ENCODE measurements around the gene CCDC197.
A peak's percentile ranks its signal among the peaks of the same experiment; 100 is the strongest.

Gene CCDC197

DNA sequence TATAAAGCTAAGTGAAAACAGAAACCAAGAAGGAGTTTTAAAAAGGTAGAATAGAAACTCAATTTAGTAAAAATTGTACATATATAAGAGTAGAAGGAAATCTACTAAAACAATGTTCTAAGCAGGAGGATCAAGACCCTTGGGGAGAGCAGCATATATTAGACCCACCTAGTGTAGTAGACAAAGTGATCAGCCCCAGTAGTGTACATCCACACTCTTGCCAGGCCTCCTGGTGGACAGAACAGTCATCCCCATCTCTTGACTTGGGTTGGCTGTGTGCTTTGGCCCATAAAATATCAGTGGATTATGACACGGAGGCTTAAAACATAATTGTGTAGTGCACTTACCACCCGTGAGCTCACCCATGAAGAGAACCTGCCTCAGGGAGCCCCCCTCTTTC is 18.1 kb downstream of the CCDC197 start:
- no peak for DNase-seq
- intact Hi-C loops (cut with DNase I) = no loop called here

GRCh38 chr14:94016446-94016976 is 19.4 kb downstream of the CCDC197 start:
- no peak for DNase-seq
- intact Hi-C loops (cut with DNase I) = no loop called here

- intact Hi-C loops (cut with DNase I) = no loop called here
- no peak for DNase-seq
These were observed 21.2 kb downstream of the CCDC197 start for GRCh38 chr14:94018308-94018707.

DNA sequence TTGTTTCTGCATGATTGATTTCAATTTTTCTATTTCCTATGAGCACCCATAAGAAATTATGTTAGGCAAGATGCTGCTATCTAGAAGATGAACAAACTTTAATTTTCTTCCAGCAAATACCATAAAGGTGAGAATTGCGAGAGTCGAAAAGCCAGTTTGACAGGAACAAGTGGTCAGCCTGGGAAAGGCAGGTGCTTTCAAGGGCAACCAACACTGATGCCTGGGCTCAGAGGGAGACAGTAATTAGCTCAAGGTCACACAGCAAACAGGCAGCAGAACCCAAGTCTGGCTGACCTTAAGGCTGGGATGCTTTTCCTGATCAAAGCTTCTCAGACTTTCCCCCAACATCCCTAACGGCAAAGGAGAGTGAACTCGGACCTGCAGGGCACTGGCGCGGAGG is 22.2 kb downstream of the CCDC197 start:
- DNase-seq = no peak
- intact Hi-C loops (cut with DNase I) = no loop called here

GRCh38 chr14:94020267-94020666 is 23.2 kb downstream of the CCDC197 start:
- no peak for DNase-seq
- intact Hi-C loops (cut with DNase I) = no loop called here

- intact Hi-C loops (cut with DNase I) = no loop called here
- DNase-seq = no peak
These were observed 23.9 kb downstream of the CCDC197 start for GRCh38 chr14:94021001-94021400.

DNA sequence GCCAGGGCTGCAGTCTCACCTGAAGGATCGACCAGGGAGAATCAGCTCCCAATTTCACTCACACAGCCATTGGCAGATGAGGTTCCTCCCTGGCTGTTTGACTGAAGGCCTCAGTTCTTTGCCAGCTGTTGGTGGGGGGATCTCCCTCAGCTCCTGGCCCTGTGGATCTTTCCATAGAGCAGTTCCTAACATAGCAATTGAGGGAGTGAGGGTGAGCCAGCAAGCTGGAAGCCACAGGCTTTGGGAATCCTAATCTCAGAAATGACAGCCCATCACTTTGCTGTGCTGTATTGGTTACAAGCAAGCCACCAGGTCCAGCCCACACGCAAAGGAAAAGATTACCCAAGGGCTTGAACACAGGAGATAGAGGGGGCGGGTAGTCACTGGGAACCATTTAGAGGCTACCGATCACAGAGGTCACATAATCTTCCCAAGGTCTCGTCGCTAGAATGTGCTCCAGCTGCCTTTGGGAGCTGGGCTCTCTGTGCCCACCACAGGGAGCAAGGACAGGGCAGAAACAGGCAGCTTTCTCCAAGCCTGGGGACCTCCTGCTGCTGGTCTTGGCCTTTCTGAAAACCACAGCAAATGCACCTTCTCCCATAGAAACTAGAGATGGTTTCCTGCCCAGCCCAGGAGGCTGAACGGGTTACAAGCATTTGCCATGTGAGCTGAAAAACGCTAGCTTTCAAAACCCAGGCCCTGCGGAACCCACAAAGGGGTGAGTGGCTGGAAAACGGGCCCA is 24.5 kb downstream of the CCDC197 start:
- DNase-seq = no peak
- intact Hi-C loops (cut with DNase I) = no loop called here

GRCh38 chr14:94022532-94023411 is 25.7 kb downstream of the CCDC197 start:
- intact Hi-C loops (cut with DNase I) = no loop called here

DNA sequence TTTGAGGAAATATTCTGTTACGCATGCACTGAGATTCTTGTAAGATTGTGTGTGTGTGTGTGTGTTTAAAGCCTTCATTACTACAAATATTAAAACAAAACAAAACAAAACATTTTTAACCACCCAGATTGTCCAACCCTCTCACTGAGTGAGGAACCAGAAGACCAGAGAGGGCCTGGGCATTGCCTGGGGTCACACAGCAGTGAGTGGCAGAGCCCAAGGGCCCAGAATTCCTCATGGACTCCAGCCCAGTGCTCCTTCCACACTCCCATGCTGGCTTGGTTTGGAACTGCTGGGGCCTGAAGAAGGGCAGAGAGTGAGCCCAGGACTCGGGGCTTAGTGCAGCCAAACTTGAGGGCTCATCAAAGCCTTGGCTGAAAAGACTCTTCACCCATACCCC is 27.4 kb downstream of the CCDC197 start:
- intact Hi-C loops (cut with DNase I) = no loop called here
- no peak for DNase-seq

More at GRCh38 chr14:94022532-94023411, 25.7 kb downstream of the CCDC197 start:
- no peak for DNase-seq

GRCh38 chr14:94025720-94026119 is 28.6 kb downstream of the CCDC197 start:
- intact Hi-C loops (cut with DNase I) = no loop called here
- no peak for DNase-seq

- DNase-seq = peak; percentile 95 to 99 (median 98)
- intact Hi-C loops (cut with DNase I) = no loop called here
These were observed 29.2 kb downstream of the CCDC197 start, which contains the start of gene OTUB2 for GRCh38 chr14:94026173-94026888. Gene OTUB2, plus strand, starts transcription at chr14:94026340. Its CDS starts 198 bp downstream, at chr14:94026538.

DNA sequence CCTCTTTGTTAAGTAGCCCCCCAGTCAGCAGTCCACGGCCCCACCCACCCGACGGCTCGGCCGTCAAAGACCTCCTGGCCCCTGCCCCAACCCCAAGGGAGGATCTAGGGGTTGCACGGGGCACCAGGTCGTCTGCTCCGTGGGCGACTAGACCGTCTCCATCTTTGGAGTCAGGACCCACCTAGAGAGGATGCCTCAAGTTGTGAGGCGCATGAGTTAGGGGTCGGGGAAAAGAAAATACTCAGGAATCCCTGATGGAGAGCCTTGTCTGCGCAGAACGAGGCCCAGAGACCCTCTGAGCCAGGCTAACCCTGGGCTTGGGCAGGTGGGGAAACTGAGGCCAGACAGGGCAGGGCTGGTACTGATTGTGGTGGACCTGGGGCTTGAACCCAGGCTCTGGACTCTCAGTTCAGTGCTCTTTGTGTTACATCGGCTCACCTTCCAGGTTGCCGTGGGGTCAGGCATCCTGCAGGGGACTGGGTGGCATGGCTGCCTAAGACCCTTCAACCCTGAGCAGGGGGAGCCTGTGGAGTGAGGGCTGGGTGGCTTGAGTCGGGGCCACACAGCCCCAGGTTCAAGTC is 29.9 kb downstream of the CCDC197 start:
- no peak for DNase-seq
- intact Hi-C loops (cut with DNase I) = no loop called here

DNA sequence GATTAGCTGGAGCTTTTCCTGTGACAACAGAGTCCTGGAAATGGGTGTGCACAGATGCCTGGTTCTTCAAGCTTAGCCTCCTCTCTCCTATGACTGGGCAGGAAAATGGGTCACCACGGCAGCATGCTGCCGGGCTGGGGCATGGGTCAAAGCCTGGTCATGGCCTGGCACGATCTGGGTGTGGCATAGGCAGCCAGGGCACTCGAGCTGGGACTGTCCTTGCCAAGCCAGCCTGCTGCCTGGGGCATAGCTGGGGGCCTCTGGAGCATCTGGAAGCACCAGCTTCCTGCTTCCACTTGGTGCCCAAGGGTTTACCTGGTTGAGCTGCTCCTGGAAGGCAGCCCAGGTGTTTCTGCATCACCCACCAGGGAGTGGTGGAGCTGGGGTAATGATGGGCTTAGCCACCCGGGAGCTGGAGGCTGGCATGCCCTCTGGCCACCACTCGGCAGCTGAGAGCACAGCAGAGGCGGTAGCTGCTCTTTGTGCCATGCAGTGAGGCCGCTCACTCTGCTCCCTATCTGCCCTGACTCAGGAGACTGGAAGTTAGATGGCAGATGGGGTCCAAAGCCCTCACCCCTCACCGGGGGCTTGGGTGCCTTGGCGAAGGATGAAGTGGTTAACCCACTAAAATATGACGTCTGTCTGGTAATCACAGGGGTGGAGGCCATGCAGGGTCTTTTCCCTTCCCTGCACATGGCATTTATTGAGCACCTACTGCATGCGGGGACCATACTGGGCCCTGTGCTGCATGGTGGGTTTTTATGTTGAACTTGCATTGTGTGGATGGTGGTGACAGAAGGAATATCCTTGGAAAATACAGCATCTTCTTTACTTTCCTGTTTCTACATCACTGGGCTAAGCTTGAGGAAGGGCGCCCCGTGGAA is 30.7 kb downstream of the CCDC197 start:
- intact Hi-C loops (cut with DNase I) = no loop called here
- no peak for DNase-seq

DNA sequence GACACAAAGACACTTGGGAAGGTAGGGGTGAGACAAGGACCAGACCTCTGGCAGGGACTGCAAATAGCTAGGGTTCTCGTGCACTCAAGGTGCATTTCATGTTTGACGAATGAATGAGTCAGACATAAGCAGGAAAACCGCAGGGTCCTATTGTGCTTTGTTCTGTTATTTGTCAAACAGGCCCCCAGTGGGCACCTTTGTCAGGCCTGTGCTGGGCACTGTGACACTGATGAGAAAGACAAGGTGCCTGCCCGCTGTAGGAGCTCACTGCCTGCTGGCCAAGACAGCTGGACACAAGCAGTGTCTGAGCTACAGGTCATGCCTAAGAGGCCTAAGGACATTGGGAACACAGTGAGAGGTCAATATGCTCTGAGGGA is 31.3 kb downstream of the CCDC197 start:
- DNase-seq = no peak
- intact Hi-C loops (cut with DNase I) = no loop called here

GRCh38 chr14:94029265-94029664 is 32.2 kb downstream of the CCDC197 start:
- intact Hi-C loops (cut with DNase I) = no loop called here
- no peak for DNase-seq

DNA sequence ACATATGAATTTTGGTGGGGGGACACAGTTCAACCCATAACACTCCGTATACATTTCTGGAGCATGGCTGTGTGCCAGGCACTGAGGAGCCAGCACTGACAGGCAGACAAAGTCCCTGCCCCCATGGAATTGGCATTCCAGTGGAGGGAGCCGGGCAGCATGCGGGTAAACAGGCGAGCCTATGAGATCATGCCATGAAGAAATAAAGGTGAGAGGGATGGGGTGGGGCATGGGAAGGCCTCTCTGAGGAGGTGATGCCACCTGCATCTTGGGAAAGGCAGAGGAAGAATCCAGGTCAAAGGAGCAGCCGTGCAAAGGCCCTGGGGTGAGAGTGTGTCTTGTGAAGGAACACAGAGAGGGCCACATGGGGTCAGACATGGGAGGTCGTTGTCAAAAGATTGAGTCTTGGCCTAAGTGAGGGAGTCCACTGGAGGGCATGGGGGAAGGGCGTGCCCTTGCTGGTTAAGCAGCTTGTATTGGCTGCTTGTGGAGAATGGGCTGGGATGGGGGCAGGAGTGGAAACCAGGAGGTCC is 32.6 kb downstream of the CCDC197 start:
- no peak for DNase-seq
- intact Hi-C loops (cut with DNase I) = no loop called here

DNA sequence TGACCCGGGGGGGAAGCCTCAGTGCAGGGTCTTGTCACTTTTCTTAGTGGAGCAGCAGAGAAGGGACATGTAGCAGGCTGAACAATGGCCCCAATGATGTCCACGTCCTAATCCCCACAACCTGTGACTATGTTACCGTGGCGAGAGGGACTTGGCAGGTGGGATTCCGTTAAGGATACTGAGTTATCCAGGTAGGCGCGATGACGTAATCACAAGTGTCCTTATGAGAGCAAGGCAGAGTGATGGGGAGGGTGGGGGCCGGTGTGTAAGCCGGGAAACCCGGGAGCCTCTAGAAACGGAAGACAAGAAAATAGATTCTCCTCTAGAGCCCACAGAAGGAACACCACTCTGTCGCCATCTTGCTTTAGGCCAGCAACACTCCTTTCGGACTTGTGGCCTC is 33.5 kb downstream of the CCDC197 start:
- intact Hi-C loops (cut with DNase I) = no loop called here
- no peak for DNase-seq

Measured in head of caudate nucleus (tissue), 42 donors.